Activated T-cell treated with anti-CD3 and anti-CD28 coated beads for 1 hour (primary cell): ENCODE data around the gene NTN1.

ENCODE experiments used
- DNase-seq: peaks from one replicate; pipeline ENCODE4 v3.0.0-alpha.2; 2020; ENCODE audit warnings: low read depth

Gene NTN1

DNA sequence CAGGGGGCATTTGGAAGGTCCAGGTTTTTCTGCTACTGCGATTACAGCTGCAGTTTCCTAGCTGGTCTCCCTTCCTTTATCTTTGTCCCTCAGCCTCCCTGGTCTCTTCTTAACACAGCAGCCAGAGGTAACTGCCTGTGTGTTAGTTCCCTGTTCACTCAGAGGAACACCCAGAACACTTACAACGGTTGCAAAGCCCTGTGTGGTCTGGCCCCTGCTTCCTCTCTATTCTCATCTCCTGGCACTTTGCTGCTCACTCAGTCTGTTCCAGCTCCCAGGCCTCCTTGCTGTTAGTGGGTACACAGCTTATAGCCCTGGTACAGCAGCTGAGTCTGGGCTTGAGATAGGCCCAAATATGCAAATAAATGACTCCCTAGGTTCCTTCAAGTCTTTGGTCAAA is 16.4 kb downstream of the NTN1 start:
- DNase-seq: no peak

DNA sequence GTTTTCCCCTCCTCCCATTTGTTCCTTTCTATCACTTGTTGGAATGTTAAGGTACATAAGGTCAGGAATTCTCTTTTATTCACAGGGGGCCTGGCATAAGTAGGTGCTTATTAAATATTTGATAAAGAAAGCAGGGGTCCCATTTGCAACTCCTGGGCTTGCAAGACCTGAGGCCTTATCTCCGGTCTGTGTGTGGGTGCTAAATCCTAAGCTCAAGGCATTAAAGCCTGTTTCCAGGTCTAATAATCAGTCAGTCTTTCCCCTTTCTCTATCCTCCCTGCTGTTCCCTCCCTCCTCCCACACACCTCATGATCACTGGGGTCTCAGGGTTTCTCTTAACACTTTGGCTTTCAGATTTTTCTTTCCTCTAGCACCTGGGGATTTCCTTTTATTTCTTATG is 17.1 kb downstream of the NTN1 start:
- no peak for DNase-seq

DNA sequence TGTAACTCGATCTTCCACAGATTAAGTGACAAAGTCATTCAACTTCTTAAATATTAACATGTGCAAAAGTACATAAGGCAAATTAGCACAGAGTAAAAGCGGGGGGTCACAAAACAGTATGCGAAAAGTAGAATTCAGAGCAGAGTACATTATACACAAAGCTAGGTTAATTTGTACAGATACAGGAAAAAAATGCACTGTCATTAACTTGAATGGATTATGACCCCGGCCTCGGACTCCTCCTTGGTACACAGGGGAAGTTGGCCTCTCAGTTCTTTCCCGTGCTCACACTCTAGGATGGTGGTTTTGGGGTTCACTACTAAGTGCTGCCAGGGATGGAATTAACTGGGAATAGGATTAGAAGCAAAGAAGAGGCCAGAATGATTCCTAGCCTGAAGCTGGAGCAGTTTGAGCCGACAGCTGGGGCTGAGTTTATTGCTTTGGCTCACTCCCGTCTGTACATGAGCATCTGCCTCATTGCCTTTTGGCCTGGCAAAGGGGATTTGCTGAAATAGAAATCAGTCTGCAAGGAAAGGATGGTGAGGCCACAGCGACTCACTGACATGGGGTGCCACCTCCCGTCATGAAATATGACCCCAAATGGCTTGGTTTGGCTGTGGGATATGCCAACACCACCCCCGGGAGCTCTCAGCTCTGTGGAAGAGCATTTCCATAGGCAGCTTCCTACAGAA is 23.6 kb downstream of the NTN1 start:
- DNase-seq: no peak

DNA sequence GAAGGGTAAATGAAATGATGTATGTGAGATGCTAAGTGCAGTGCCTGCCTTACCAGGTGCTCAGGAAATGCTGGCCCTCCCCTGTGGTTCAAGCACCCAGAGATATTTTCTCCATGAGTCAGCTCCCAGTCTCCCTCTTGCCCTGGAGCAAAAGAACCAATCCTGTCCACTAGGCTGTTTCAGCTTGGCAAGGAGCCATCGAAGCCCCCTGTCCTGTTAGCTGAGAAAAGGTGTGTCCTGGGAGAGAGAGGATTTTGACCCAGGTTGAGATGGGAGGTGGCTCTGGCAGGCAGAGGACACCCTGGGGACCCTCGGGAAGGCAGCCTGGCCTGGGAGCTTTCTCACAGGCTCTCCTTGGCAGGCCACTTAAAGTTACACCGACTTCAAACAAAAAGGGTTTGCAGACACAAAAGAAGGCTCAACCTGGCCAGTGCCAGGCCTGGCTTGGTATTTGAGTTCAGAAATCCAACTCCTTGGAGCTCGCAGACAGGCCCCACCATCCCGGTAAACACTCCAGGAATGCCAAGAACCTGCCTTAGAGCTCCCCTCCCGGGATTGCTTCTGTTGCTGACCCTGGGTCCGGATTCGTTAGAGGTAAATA is 29.6 kb downstream of the NTN1 start:
- no peak for DNase-seq

DNA sequence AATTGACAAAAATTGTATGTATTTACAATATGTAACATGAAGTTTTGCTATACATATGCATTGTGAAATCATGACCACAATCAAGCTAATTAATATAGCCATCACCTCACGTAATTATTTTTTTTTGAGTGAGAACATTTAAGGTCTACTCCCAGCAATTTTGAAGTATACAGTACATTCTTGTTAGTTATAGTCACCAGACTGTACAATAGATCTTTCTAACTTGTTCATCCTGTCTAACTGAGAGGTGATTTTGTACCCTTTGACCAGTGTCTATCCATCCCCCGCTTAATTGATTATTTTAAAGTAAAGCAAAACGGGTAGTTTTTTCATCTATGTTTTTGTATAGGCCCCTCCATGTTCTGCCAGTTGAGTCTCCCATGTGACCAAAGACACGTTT is 30.3 kb downstream of the NTN1 start:
- no peak for DNase-seq

DNA sequence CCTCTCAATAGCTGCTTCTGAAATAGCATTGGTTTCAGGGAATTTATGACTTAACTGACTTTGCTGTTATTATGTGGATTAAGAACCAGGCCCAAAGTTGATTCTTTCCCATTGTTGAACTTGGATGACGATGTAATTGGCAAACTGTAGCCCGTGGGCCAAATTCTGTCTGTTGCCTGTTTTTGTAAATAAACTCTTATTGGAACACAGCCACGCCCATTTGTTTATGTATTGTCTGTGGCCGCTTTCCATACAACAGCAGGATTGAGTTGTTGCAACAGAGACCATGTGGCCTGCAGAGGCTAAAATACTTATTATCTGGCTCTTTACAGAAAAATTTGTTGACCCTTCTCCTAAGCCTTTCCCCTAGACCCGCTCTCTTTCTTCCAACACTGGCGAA is 31.6 kb downstream of the NTN1 start:
- no peak for DNase-seq

DNA sequence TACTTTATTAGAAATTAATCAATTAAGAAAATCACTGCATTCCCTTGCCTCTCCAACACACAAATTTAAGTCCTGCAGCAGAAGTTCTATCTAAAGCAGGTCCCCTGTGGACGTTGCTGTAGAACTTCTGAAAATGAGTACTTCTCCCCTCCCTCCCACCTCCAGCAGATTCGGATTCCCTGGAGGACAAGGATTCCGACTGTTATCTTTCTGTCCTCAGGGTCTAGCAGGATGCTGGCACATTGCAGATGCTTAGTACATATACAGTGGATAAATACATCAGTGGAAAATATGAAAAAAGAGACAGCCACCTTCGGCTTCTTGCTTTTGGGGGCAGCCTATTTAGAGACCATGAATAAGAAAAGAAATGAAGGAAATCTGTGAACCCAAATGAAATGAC is 32.1 kb downstream of the NTN1 start:
- DNase-seq: no peak

DNA sequence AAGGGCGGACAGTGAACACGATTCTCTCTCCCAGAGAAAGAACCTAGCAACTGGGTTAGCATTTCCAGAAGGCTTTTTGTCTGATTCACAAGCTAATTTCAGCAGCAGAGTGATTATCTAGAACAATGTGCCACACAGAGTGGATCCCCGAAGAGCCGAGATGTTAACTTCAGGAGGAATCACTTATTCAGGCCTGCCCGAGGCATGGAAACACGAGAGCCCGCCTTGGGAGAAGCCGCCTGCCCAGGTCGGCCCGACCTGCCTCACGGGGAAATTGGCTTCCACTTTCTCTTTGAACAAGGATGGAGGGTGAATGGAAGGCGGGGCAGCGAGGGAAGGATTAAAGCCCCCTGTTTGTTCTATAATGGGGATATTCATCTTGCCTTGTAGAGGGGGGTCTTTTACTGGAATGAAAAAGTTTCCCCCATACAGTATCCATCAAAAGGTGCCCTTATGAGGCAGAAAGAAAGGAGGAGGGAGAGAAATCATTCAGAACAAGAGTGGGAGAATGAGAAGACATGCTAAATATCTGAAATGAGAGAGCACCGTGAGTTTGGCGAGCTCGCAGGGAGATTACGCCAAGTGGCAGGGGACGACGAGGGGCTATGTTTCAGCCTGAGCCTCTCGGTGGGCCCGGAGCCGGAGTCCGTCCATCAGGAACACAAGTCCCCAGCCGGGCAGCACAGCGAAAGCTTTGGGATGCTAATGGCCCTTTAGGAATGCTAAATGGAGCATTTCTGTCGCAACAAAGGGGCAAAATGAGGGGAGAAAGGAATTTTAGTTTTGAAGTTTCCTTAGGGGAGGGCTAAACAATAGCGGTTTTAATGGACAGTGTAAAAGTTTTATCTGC is 33.0 kb downstream of the NTN1 start:
- no peak for DNase-seq

DNA sequence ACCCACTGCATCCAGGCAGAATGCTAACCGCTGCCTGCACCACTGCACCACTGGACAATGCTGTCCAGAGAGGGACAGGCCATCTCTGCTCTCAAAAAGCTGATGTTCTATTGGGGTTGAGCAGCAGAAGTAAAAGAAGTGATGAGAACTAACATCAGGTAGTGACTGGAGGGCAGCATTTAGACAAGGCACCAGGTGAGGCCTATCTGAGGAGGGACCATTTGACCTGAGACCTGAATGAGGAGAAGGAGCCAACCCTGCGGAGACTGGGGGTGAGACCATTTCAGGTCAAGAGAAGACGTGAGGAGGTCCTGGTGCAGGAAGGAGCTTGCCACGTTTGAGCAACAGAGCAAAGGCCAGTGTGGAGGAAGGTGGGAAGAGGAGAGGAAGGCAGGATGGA is 34.0 kb downstream of the NTN1 start:
- DNase-seq: no peak

DNA sequence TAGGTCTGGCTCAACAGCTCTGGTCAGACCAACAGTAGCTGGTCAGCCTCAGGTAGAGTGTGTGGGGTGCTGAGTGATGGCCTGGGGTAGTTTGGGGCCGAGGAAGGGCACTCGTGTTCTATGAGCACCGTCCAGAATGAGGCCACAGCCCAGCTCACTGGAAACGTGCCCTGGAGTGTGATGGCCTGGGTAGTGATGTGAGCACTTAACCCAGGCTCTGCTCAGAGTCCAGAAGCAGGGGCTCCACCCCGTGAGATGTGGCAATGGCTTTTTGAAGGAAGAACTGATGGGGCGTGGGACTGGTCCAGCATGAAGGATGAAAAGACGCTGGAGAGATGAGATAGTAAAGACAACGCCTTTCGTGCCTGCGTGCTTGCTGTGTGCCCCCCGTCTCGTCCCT is 35.3 kb downstream of the NTN1 start:
- DNase-seq: no peak

DNA sequence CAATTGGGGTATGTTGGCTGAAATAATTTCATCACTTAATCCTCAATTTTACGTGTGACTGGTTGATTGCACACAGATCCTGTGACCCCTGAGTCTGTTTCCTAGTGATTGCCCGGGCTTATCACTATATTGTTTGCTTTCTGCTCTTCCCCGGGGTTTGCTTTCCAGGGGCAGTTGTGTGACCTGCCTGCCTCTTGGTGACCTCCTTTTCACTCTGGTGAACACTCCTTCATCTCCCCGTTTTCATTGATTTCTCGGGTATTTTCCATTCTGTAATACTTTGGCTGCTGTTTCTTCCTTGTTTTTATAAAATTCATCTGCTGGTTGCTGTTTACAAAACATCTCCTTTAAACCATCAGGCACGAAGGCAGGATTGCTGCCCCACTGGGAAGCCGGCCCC is 36.0 kb downstream of the NTN1 start:
- no peak for DNase-seq

DNA sequence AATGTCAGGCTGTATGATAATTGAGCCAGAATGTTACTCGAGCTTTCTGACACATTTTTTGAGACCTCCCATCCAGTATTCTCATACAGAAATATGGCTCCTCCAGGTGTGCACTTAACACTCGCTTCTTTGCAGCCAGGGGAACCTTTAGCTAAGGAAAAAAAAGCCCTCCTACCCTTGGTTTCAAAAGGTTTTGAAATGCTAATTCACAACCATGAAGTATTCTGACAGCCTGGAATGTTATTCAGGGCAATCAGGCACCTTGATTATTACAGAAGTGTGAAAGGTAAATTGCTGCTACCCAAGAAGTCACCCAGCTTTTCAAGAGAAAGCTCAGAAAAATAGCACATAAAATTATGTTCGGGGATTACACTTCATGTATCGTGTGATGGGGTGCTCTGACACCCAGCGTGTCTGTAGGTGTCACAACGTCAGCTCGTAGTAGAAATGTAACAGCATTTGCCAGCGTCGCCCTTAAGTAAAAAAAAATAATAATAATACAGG is 41.1 kb downstream of the NTN1 start:
- no peak for DNase-seq

DNA sequence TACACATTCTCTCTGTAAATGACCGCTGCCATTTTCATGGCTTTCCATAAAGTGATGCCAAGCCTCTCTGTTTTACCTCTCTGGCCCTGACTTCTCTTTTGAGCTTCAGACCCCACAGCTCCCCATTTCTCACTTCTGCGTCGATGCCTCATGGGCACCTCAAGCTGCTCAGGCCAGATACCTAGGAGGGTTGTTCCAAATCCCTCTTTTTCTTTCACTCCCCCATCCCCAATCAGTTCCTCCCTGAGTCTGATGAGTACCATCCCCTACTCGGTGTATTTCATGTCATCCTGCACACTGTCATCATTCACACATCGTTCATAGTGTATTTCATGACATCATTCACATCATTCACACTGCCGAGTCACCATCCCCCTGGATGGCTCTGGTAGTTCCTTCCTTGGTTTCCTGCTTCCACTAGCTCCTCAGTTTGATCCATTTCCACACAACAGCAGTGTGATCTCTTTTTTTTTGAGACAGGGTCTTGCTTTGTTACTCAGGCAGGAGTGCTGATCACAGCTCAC is 43.1 kb downstream of the NTN1 start:
- no peak for DNase-seq

DNA sequence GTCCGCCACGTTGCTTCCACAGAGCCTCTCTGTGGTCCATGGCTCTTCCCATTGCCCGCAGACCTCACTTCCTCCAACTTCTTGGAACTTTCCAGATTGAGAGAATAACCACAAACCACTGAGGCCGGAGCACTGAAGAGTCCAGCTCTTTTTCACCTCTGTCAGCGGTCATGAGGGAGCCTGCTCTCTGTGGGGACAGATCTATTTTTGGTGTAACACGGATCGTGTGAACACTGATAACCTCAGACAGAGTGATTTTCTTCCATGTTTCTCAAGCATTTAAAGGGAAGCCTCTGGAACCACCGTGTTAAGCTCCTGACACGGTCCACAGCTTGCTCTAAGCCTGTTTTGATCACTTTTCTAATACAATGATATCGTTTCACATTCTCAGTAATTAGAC is 49.7 kb downstream of the NTN1 start:
- no peak for DNase-seq

DNA sequence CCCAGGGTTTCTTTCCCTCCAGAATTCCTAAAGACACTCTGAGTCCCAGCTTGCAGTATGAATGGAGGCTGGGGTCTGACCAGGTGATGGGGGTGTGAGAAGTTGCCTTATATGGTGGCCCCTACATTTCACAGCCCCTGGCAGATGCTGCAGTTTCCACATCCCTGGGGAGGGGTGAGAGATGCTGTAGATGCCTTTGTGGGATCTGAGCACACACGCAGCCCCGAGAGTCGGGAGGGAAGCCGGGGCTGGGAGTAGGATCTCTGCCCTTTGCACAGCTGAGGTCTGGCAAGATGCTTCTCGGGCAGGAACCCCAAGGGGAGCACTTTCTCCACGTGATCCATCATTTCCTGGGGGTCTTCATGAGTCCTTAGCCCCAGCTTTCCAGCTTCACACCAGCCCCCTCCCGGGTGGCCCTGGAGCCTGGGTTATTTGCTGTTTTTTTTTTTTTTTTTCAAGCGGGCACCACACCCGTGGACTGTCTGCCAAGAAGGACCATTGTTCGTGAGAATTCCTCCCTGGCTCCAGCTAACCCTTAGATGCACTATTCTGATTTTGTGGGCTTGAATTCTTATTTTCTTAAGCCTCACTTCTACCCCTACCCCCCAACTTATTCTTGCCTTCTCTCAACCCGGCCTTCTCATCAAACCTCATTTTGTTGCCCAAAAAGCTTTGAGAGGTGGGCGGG is 50.6 kb downstream of the NTN1 start:
- no peak for DNase-seq

DNA sequence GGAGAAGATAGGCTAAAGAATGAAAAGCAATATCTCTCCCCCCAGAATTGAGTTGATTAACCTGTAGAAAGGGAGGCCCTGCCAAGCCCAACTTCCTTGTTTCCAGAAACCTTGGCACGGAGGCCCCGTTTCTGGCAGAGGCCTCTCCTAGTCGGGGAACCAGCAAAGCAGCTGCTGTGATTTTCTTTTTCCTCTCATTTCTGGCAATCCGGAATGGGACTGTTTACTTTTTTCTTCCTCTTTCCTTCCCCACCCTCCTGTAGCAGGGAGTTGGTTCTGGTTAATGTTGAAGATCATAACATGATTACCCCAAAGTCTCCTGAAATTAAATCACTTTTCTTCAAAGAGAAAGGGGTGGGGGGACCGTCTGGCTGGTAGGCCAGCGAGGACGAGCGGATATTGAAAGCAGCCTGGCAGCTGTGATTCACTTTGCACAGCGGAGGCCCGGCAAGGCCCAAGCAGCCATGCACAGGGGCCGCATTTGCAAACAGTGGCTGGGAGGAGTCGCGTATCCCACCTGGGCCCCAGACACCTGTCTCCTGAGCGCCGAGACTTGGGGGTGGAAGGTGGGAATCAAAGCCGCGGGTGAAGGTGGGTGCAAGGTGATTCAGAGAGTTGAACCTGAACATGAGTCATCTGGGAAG is 51.5 kb downstream of the NTN1 start:
- DNase-seq: no peak

DNA sequence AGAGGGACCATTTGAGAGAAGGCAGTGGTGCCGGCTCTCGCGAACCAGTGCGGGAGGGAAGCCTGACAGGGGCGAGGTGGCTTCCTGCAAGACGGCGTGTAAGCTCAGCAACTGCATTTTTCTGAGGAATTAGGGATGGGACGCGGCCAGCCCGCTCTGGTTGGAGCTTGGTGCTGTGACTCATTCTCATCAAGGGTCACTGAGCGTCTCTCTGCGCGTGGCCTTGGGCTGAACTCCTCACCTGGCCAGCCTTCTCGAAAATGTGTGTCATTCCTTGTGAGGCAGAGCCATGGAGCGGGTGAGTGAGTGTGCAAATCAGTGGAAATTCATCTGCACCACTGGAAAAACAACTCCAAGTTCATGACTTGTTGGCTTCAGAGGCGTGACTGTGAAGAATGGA is 52.8 kb downstream of the NTN1 start:
- no peak for DNase-seq

DNA sequence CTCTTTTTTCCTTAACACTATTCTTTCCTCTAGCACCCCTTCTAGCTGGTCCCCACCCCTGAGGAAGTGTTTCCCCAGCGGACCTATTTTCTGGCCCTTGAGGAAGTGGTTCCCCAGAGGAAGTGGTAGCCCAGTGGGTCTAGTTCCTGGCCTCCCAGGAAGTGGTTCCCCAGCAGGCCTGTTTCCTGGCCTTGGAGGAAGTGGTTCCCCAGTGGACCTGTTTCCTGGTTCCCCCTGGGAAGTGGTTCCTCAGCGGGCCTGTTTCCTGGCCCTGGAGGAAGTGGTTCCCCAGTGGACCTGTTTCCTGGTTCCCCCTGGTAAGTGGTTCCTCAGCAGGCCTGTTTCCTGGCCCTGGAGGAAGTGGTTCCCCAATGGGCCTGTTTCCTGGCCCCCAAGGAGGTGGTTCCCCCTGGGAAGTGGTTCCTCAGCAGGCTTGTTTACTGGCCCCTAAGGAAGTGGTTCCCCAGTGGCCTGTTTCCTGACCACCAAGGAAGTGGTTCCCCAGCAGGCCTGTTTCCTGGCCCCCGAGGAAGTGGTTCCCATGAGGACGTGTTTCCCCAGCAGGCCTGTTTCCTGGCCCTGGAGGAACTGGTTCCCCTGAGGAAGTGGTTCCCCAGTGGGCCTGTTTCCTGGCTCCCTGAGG is 58.3 kb downstream of the NTN1 start:
- DNase-seq: no peak

DNA sequence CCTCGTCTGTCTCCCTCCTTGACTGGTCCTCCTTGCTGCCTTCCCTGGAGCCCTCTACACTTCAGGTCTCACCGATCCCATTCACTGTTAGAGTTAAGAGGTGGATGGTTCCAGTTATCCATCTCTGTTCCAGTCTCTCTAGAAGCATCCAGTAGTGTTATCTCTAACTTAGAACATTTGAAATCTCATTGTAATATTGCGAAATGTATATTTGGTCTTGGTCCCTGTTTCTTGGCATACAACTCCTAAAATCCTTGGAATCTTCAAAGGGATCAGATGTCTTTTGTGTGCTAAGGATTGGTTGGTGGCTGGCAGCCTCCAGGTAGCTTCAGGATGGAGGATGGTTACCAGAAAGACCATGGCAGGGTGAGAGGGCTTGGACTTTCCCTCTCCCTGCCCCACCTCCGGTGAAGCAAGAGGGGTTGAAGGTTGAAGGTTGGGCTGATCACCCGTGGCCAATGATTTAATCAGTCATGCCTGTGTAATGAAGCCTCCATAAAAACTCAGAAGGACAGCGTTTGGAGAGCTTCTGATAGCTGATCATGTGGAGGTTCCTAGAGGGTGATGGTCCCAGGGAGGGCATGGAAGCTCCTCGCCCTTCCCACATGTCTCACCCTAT is 59.1 kb downstream of the NTN1 start:
- DNase-seq: no peak

DNA sequence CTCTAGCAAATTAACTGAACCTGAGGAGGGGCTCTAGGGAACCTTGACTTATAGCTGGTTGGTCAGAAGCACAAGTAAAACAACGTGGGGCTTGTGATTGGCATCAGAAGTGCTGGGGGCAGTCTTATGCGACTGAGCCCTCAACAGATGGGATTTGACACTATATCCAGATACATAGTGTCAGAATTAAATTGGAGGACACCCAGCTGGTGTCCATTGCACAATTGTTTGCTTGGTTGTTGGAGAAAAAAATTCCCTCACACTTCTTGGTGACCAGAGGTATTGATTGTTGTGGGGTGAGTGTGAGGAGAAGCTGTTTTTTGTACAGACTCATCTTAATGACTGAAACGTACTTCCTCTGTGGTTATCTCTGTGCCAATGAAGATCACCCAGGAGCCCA is 59.7 kb downstream of the NTN1 start:
- DNase-seq: no peak

DNA sequence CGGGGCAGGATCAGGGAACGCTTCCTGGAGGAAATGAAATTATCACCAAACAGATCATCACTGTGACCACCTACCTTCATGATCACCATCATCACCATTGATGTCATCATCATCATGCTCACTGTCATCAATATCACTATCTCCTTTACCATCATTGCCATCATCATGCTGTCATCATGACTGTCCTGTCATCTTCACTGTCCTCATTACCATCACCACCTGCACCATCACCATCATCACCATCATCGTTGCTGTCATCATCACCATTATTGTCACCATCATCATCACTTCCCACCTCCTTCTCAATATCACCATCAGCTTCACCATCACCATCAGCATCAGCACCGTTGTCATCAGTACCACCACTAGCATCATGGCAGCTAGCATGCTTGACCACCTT is 65.3 kb downstream of the NTN1 start:
- no peak for DNase-seq
